Hypothalamus (tissue), 51 donors: Measurements from ENCODE around the gene RYR3.

Experiments
- DNase-seq, 51 donors: peaks; one replicate each; lab custom pipeline; 2025; lab: John Stamatoyannopoulos, UW

RYR3 gene

GRCh38 chr15:33494306-33494705 is 183.5 kb downstream of the RYR3 start:
- no peak for DNase-seq

DNA sequence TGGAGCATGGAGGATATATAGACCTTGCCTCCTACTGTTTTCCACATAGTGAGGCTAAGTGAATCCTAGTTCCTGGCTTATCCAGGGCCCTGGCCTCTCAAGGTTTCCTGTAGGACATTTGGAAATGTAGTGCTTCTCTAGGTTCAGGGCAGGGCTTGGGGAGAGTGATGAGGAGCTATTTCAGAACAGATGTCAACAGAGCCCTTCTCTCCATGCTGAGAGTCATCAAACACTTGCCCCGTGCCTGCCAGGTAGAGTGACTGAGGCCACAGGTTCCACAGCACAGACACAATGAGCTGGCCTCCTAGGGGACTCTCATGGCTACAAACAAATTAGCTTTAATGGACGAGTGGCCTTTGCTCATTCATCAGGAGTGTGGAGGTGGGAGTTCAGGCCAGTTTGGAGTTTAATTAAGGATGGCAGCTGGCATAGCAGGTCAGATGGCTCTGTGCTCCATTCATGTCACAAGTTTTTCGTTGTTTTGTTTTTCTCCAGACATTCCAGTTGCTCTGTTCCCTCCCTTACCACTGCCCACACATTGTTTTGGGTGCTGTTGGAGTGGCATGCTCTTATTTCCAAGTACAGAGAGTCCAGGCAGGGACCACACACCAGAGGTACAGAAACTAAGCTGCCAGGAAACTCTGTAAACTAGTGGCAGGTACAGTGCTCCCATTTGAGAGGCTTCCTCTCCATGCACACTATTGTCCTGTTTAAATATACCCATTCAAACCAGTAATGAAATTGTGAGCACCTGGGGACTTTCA is 189.8 kb downstream of the RYR3 start:
- no peak for DNase-seq

DNA sequence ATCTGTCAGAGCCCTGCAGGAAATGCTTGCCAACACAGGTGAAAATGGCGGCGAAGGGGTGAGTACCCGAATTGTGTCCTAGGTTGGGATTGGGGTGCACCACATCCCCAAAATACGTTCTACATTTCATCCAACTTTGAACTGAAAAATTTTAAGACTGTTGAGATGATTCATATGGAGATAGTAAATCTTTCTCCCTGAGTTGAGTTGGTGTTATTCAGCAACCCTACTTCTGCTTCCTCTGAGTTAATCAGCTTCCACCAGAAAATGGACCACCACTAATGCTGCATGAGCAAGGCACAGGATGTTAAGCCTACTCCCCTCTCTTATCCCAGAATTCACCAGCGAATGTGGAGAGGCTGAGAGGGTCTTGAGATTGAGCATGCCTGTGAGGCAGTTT is 192.9 kb downstream of the RYR3 start:
- no peak for DNase-seq

- no peak for DNase-seq
These were observed 196.1 kb downstream of the RYR3 start for GRCh38 chr15:33506781-33507296.

DNA sequence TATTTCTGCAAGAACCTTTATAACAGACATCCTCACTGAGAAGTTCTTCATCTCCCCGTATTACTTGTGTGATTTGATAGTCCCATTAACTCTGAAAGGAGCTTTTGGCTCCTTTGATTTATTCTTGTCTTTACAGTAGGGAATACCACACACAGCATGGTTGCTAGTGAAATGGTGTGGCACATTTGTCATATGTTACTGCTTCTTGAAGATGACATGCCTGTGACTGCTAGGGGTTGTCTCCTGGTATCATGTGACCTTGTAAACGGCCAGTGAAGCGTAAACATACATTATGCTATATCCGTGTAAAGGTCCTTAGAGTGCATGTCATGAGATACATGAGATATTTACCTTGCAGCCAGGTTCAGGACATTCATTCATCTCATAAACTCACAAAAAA is 197.9 kb downstream of the RYR3 start:
- no peak for DNase-seq

- no peak for DNase-seq
These were observed 204.4 kb downstream of the RYR3 start for GRCh38 chr15:33515121-33515520.

- DNase-seq = no peak
These were observed 205.8 kb downstream of the RYR3 start for GRCh38 chr15:33516563-33516962.

DNA sequence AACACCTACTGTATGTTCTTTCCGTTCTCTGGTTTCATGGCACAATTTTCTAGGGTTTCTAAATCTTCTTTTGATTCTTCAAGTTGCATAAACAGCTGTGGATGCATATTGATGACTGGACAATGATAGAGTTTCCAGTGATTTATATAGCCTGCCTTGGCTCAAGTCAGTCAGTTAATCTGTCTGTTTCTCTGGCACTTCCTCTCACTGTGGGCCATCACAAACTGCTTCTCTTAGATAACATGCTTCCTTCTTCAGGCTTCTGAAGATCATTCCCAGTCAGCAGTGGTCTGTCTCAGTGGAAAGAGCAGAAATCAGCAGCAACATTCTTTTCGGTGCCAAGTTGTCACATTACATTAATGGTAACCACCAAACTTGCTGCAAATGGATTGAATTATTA is 207.2 kb downstream of the RYR3 start:
- no peak for DNase-seq

DNA sequence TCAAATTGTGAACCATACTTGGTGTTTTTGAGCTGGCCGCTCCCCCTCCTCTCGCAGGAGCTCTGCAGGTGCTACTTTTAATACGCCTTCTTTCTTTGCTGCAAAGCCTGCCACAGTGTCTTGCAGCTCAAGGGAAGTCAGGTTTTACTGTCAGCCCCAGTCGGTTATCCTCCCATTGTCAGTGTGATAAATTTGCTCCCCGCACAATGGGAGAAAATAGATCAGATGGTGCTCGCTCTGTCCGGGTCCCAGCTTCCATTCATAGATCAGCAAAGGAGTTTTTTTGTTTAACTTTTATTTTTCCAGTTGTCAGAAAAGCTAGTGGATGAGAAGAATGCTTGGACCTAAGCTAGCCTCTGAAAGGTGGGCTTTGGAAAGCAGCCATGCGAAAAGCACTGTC is 207.7 kb downstream of the RYR3 start:
- DNase-seq = no peak

DNA sequence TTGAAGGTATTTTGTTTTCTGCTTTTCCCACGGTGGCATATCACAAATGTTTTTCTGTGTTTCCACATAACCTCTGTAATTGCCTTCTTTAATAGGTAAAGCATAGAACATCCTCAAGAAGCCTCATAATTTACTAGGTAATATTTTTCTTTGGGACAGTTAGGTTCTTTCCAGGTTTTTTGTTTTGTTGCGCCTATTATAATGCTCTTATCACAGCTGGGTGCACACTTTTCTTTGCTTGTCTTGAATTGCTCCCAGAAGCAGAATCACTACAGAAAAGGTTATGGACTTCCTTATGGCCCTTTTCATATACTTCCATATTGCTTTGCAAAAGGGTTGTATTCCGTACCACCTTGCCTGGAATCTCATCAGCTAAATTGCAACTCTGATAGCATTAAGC is 213.5 kb downstream of the RYR3 start:
- no peak for DNase-seq

DNA sequence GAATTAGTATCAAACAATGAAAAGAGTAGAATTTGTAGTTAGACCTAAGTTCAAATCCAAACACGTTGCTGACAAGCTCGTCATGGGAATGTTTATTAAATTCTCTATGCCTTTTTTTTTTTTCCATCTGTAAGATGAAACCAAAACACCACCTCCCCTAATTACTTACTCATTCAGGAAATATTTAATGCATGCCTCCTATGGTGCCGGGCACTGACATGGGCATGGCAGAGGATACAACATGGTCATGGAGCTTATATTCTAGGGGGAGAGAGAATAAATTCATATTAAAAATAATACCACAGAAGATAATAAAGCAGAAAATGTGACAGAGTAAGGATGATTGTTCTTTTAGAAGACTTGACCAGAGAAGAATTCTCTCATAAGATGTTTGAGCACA is 215.8 kb downstream of the RYR3 start:
- DNase-seq = no peak

GRCh38 chr15:33533197-33533596 is 222.4 kb downstream of the RYR3 start:
- no peak for DNase-seq

DNA sequence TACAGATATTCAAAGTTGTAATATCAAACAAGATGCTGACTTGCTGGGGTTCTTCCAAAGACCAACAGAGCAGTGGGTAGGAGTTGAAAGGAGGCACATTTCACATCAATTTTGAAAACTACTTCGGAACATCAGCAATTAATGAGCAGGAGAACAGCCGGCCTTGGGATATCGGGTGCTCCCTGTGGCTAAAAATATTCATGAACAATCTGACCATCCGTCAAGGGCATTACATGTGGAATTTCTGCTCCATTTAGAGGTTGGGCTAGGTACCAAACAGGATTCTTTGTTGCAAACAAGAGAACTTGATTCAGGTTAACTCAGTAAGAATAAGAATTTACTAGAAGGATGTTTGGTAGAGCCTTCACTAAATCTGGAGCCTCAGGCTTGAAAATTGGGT is 223.9 kb downstream of the RYR3 start:
- no peak for DNase-seq

DNA sequence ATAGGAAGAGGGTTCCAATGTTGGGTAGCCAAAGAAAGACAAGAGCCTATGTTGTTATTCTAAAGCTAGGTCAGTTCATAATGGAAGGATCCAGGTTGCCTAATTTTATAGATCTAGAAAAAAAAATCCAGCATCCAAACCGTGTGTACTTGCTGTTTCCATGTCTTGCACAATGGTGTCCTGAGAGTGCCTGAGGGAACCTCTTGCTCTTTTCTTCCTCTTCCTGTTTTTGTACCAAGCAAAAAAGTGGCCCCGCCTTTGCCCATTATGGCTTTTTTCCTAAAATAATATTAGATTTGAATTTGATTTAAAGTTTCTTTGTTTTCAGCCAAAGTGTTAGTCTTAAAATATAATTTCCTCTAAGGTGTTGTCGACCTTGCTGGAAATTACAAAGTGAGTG is 224.4 kb downstream of the RYR3 start:
- DNase-seq = no peak

DNA sequence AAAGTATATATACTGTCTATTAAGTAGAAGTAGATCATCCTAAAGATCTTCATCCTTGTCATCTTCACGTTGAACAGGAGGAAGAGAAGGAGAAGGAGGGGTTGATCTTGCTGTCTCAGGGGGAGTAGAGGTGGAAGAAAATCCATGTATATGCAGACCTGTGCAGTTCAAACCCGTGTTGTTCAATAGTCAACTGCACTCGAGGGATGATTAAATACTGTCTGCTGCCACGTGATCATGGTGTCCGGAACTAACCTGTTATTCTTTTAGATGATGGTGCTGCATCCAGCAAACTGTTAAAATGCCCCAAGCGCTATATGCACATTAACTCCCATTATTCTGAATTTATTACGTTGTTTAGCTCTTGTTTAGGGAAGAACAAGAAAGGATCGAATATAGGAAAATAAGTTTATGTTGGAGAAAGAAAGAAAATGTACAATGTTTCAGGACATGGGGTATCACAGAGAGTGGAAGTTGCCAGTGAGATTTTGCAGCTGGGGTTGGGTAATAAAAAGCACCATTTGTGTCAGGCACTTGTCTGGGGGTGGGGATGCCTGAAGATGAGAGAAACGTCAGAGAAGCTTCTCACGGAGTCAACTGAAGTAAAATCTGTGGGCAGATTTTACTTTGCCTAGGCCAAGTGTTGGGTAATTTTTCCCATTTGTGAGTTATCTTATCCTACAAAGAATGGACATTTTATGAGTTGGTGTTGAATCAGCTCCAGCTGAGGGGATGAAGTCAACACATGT is 229.2 kb downstream of the RYR3 start:
- no peak for DNase-seq

- DNase-seq = no peak
These were observed 233.2 kb downstream of the RYR3 start for GRCh38 chr15:33543957-33544356.

- DNase-seq = peak in 1 of 51 donors; percentile 40
These were observed 235.1 kb downstream of the RYR3 start for GRCh38 chr15:33545866-33546265.

DNA sequence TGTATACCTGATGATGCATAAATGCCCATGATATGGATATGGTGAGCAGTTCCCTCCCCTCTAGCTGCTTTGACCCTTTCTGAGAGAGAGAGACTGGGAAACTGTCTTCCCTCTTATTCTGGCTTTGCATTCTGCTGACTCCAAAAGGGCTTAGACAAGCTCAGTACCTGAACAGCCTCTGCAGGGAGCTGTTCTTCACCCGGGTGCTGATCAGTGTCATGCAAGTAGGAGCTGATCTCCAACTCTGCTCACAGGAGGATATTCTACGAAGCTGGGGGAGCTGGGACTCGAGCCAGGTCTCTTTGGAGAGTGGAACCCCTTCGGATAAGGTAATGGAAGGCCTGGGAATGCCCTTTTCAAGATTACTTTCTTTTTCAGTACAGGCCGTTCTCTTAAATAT is 237.1 kb downstream of the RYR3 start:
- DNase-seq = peak in 13 of 51 donors; percentile 2 to 70 (median 6)

DNA sequence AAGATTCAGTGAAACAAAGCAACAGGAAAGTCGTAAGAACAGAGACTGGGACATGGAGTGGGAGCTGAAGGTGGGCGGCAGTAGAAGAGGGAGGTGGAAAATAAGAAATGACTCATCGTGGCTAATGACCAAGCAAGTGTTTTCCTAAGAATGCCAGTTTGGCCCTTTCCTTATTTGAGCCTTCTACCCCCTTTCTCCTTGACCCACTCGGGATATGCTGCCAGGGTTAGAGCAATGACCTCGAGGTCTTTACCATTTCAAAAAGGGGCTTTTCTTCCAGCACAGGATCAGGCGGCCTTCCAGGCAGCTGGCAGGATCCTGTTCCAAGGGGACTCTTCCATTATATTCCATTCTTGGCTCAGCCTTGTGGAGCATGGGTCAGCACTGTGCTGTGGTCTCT is 241.1 kb downstream of the RYR3 start:
- peak in 23 of 51 donors; percentile 2 to 74 (median 22) for DNase-seq

DNA sequence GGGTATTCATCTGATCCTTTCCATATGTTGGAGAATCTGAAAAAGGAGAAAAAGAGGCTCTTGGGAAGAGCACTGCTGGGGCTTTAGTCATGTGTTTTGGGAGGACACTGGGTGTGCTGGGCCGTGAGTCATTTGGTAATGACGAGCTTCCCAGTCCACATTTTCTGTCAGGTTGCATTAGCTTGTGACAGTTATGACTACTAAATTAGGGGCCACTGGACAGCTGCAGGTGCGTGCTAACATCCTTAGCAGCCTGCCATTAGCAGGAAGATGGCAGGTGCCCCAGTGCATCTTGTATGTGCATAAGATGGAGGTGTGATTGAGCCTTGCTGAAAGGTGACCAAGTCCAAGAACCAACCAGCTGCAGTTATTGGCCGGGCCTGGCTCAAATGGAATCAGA is 242.4 kb downstream of the RYR3 start:
- no peak for DNase-seq

GRCh38 chr15:33559207-33559890 is 248.6 kb downstream of the RYR3 start:
- DNase-seq = no peak
